ENCODE results near the gene HBP1. TPM values are rescaled to one million over a fixed set of nuclear protein-coding genes. Genes with fewer than 3 reads are reported as not detected.

The HBP1 gene
- total RNA-seq, 4 donors from 2014 or later = 70.6 to 172 (median 143) TPM

- H3K9me3 ChIP-seq = no peaks in the 10 kb centered on the region
- ATAC-seq = no peak
- H3K4me1 ChIP-seq = no peaks in the 10 kb centered on the region
- no peak for TF ChIP-seq CTCF (IDR thresholded peaks at IDR 0.05 in 4 of 5, conservative IDR thresholded peaks at IDR 0.05 in 1 of 5)
- TF ChIP-seq POLR2A (IDR thresholded peaks at IDR 0.05) = no peak
- H3K27me3 ChIP-seq = no peaks in the 10 kb centered on the region
- no peaks in the 10 kb centered on the region for H3K36me3 ChIP-seq
- in situ Hi-C loops (cut with MboI; ENCODE audit: low sequenced_read_pairs in 4 of 4) = no loop called here
- H3K27ac ChIP-seq = no peak overlapping the region
- DNase-seq = no peak
- intact Hi-C loops (cut with DNase I; ENCODE audit: low total_unique reads) = no loop called here
- H3K4me3 ChIP-seq = no peak overlapping the region
Measured at GRCh38 chr7:107123392-107123791, 45.4 kb upstream of the HBP1 start.

- DNase-seq (no peak), ATAC-seq (no peak)
- intact Hi-C loops (cut with DNase I; ENCODE audit: low total_unique reads) = no loop called here
- Histone ChIP-seq H3K36me3 (no peaks in the 10 kb centered on the region), H3K9me3 (no peaks in the 10 kb centered on the region), H3K27me3 (no peaks in the 10 kb centered on the region), H3K4me1 (no peaks in the 10 kb centered on the region), H3K4me3 (no peak overlapping the region), H3K27ac (no peak overlapping the region)
- in situ Hi-C loops (cut with MboI; ENCODE audit: low sequenced_read_pairs in 4 of 4) = loop anchor here in 2 of 4 donors (25.0 kb wide), 2 partner anchors 188 to 463 kb away; partner anchors contain the start of gene CCDC71L (in 1 of the 2)
- no peak for TF ChIP-seq CTCF (IDR thresholded peaks at IDR 0.05 in 4 of 5, conservative IDR thresholded peaks at IDR 0.05 in 1 of 5)
Measured at GRCh38 chr7:107125475-107125874, 43.3 kb upstream of the HBP1 start.

GRCh38 chr7:107128217-107128616 is 40.6 kb upstream of the HBP1 start:
- no peak overlapping the region for H3K27ac ChIP-seq
- no peaks in the 10 kb centered on the region for H3K36me3 ChIP-seq
- in situ Hi-C loops (cut with MboI; ENCODE audit: low sequenced_read_pairs in 4 of 4) (loop anchor here in 2 of 4 donors (25.0 kb wide), 2 partner anchors 191 to 466 kb away; partner anchors contain the start of gene CCDC71L (in 1 of the 2)), intact Hi-C loops (cut with DNase I; ENCODE audit: low total_unique reads) (no loop called here)
- no peak overlapping the region for H3K4me3 ChIP-seq
- no peak for ATAC-seq
- H3K27me3 ChIP-seq = no peaks in the 10 kb centered on the region
- TF ChIP-seq POLR2A (IDR thresholded peaks at IDR 0.05) = no peak
- TF ChIP-seq CTCF (IDR thresholded peaks at IDR 0.05 in 4 of 5, conservative IDR thresholded peaks at IDR 0.05 in 1 of 5) = no peak
- DNase-seq = no peak
- no peaks in the 10 kb centered on the region for H3K9me3 ChIP-seq
- H3K4me1 ChIP-seq = no peaks in the 10 kb centered on the region

GRCh38 chr7:107128748-107129147 is 40.1 kb upstream of the HBP1 start:
- TF ChIP-seq CTCF (IDR thresholded peaks at IDR 0.05 in 4 of 5, conservative IDR thresholded peaks at IDR 0.05 in 1 of 5) = no peak
- no peak for TF ChIP-seq POLR2A (IDR thresholded peaks at IDR 0.05)
- Histone ChIP-seq H3K27me3 (no peaks in the 10 kb centered on the region), H3K36me3 (no peaks in the 10 kb centered on the region), H3K27ac (no peak overlapping the region), H3K4me1 (no peaks in the 10 kb centered on the region), H3K9me3 (no peaks in the 10 kb centered on the region), H3K4me3 (no peak overlapping the region)
- intact Hi-C loops (cut with DNase I; ENCODE audit: low total_unique reads) (no loop called here), in situ Hi-C loops (cut with MboI; ENCODE audit: low sequenced_read_pairs in 4 of 4) (loop anchor here in 2 of 4 donors (25.0 kb wide), 2 partner anchors 191 to 466 kb away; partner anchors contain the start of gene CCDC71L (in 1 of the 2))
- DNase-seq (no peak), ATAC-seq (no peak)
